GM18907 (cell line): ENCODE data around the gene RNF126.
"Not testable (repeated sequence)": the region's sequence is repeated elsewhere in the genome, so short reads cannot be mapped to it uniquely, and the experiment has no call there.

Experiments
- ATAC-seq: cut with Tn5 transposase; IDR thresholded peaks from one replicate; pipeline ENCODE4 v1.9.1; 2021; ENCODE audit warnings: mild to moderate bottlenecking, moderate library complexity; ENCODE audit not compliant: unreplicated experiment

RNF126 gene

GRCh38 chr19:632579-633067, 30.4 kb downstream of the RNF126 start:
- peak; percentile 14 for ATAC-seq

GRCh38 chr19:629961-630714, 32.9 kb downstream of the RNF126 start:
- no peak for ATAC-seq

- ATAC-seq: not testable (repeated sequence)
Measured at GRCh38 chr19:629515-629914, 33.5 kb downstream of the RNF126 start.

GRCh38 chr19:628168-628567, 34.8 kb downstream of the RNF126 start:
- ATAC-seq: no peak

GRCh38 chr19:626566-626965, 36.4 kb downstream of the RNF126 start:
- ATAC-seq: not testable (repeated sequence)

GRCh38 chr19:625257-625656, 37.8 kb downstream of the RNF126 start:
- ATAC-seq: no peak

GRCh38 chr19:624433-625109, 38.4 kb downstream of the RNF126 start:
- no peak for ATAC-seq

GRCh38 chr19:623974-624373, 39.0 kb downstream of the RNF126 start:
- ATAC-seq: no peak

GRCh38 chr19:623175-623916, 39.7 kb downstream of the RNF126 start:
- no peak for ATAC-seq

GRCh38 chr19:622666-623065, 40.3 kb downstream of the RNF126 start:
- ATAC-seq: no peak

- ATAC-seq: no peak
Measured at GRCh38 chr19:621819-622218, 41.2 kb downstream of the RNF126 start.

- ATAC-seq: not testable (repeated sequence)
Measured at GRCh38 chr19:621191-621590, 41.8 kb downstream of the RNF126 start.

- ATAC-seq: no peak
Measured at GRCh38 chr19:620166-620862, 42.7 kb downstream of the RNF126 start.

- ATAC-seq: no peak
Measured at GRCh38 chr19:619286-620002, 43.6 kb downstream of the RNF126 start.

- ATAC-seq: no peak
Measured at GRCh38 chr19:618674-619285, 44.2 kb downstream of the RNF126 start.

- no peak for ATAC-seq
Measured at GRCh38 chr19:618247-618619, 44.8 kb downstream of the RNF126 start.

GRCh38 chr19:617551-618246, 45.3 kb downstream of the RNF126 start:
- ATAC-seq: no peak

- no peak for ATAC-seq
Measured at GRCh38 chr19:616747-617526, 46.1 kb downstream of the RNF126 start.
